ENCODE measurements around the gene PEX5L. TPM values are rescaled to one million over a fixed set of nuclear protein-coding genes. Genes with fewer than 3 reads are reported as not detected.

The PEX5L gene
- total RNA-seq, 2 experiments from 2014 or later = not detected

- H3K9me3 Mint-ChIP-seq = no peaks in the 10 kb centered on the region
- no peak overlapping the region for H3K4me3 Mint-ChIP-seq
- H3K27ac Mint-ChIP-seq = no peak overlapping the region
- no peaks in the 10 kb centered on the region for H3K27me3 Mint-ChIP-seq
- DNase-seq = no peak
- no peaks in the 10 kb centered on the region for H3K36me3 Mint-ChIP-seq
- H3K4me1 Mint-ChIP-seq = no peaks in the 10 kb centered on the region
Measured at GRCh38 chr3:179871782-179872181, 165.0 kb downstream of the PEX5L start.

GRCh38 chr3:179868715-179869114 lies 168.0 kb downstream of the PEX5L start:
- Mint-ChIP-seq H3K4me1 (no peaks in the 10 kb centered on the region), H3K9me3 (no peaks in the 10 kb centered on the region), H3K36me3 (no peaks in the 10 kb centered on the region), H3K4me3 (no peak overlapping the region), H3K27ac (no peak overlapping the region), H3K27me3 (no peaks in the 10 kb centered on the region)
- no peak for DNase-seq

GRCh38 chr3:179867961-179868360 lies 168.8 kb downstream of the PEX5L start:
- no peak for DNase-seq
- Mint-ChIP-seq H3K4me1 (no peaks in the 10 kb centered on the region), H3K4me3 (no peak overlapping the region), H3K27me3 (no peaks in the 10 kb centered on the region), H3K36me3 (no peaks in the 10 kb centered on the region), H3K27ac (no peak overlapping the region), H3K9me3 (no peaks in the 10 kb centered on the region)

DNA sequence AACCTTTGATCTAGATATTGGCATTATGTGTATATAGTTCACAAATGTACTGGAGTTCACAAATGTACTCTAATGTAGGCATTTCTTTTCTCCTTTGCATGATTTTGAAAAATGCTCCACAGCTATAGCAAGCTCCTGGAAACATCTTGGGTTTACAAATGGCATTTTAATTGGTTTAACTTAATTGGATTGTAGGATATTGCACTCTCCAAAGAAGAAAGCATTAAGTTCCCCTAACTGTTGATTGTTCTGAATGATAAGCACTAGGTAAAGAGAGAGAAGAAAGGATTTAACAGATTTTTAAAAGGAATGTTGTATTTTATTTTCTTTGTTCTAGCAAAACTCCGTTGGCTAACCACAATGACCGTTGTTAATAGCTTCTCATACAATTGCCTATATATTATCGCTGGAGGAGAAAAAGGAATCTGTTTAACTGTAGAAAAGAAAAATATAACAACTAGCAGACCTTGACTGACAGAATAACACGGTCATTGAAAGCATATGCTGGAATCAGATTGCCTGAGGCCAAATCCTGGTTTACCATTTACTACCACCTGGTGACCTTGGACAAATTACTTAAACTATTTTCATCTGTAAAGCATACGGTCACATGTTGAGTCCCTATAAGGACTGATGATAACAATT lies 170.8 kb downstream of the PEX5L start:
- Mint-ChIP-seq H3K4me3 (no peak overlapping the region), H3K27me3 (no peaks in the 10 kb centered on the region), H3K4me1 (no peaks in the 10 kb centered on the region), H3K27ac (no peak overlapping the region), H3K9me3 (no peaks in the 10 kb centered on the region), H3K36me3 (no peaks in the 10 kb centered on the region)
- no peak for DNase-seq

- DNase-seq = no peak
- H3K36me3 Mint-ChIP-seq = no peaks in the 10 kb centered on the region
- H3K27me3 Mint-ChIP-seq = no peaks in the 10 kb centered on the region
- no peaks in the 10 kb centered on the region for H3K4me1 Mint-ChIP-seq
- no peaks in the 10 kb centered on the region for H3K9me3 Mint-ChIP-seq
- no peak overlapping the region for H3K4me3 Mint-ChIP-seq
- no peak overlapping the region for H3K27ac Mint-ChIP-seq
Measured at GRCh38 chr3:179861953-179862352, 174.8 kb downstream of the PEX5L start.

GRCh38 chr3:179861292-179861691 lies 175.4 kb downstream of the PEX5L start:
- DNase-seq = no peak
- no peak overlapping the region for H3K4me3 Mint-ChIP-seq
- no peaks in the 10 kb centered on the region for H3K4me1 Mint-ChIP-seq
- H3K27ac Mint-ChIP-seq = no peak overlapping the region
- no peaks in the 10 kb centered on the region for H3K27me3 Mint-ChIP-seq
- no peaks in the 10 kb centered on the region for H3K36me3 Mint-ChIP-seq
- H3K9me3 Mint-ChIP-seq = no peaks in the 10 kb centered on the region

GRCh38 chr3:179860275-179861107 lies 176.2 kb downstream of the PEX5L start:
- no peak overlapping the region for H3K27ac Mint-ChIP-seq
- no peaks in the 10 kb centered on the region for H3K36me3 Mint-ChIP-seq
- no peaks in the 10 kb centered on the region for H3K9me3 Mint-ChIP-seq
- no peak for DNase-seq
- no peaks in the 10 kb centered on the region for H3K4me1 Mint-ChIP-seq
- no peak overlapping the region for H3K4me3 Mint-ChIP-seq
- H3K27me3 Mint-ChIP-seq = no peaks in the 10 kb centered on the region

GRCh38 chr3:179853176-179853575 lies 183.6 kb downstream of the PEX5L start:
- no peaks in the 10 kb centered on the region for H3K36me3 Mint-ChIP-seq
- no peaks in the 10 kb centered on the region for H3K4me1 Mint-ChIP-seq

DNA sequence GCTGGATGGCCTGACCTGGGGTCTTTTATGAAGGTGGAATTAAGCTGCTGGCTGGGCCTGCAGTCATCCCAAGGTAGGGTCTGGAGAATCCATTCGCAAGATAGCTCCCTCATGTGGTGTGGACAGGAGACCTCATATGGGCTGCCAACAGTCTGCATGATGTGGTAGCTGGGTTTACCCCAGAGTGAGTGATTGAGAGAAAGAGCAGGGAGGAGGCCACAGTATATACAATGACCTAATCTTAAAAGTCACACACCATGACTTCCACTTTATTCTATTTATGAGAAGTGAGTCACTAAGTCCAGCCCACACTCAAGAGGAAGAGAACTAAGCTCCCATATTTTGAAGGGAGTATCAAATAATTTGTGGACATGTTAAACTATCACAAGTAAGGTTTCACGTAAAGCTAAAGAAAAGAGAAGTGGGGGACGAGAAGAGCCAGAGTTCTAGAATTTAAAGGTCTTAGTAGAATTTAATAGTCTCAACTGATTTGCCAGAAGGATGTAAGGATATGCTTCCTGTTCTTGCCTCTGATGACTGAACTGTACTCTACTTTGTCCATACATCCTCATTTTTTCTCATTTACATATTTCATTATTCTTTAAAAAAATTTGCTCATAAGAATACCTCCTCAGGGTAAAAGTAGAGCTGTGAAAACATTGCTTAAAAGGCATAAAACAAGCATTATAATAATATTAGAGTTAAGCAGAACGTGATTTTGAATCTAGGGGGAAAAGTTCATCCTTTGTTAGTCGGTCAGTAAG lies 184.4 kb downstream of the PEX5L start:
- Mint-ChIP-seq H3K36me3 (no peaks in the 10 kb centered on the region), H3K9me3 (no peaks in the 10 kb centered on the region), H3K4me3 (no peak overlapping the region), H3K27ac (no peak overlapping the region), H3K4me1 (no peaks in the 10 kb centered on the region), H3K27me3 (no peaks in the 10 kb centered on the region)
- no peak for DNase-seq

More at GRCh38 chr3:179853176-179853575, 183.6 kb downstream of the PEX5L start:
- no peak for DNase-seq
- H3K4me3 Mint-ChIP-seq = no peak overlapping the region
- H3K9me3 Mint-ChIP-seq = no peaks in the 10 kb centered on the region
- no peak overlapping the region for H3K27ac Mint-ChIP-seq
- H3K27me3 Mint-ChIP-seq = no peaks in the 10 kb centered on the region

GRCh38 chr3:179848711-179849110 lies 188.0 kb downstream of the PEX5L start:
- Mint-ChIP-seq H3K4me3 (no peak overlapping the region), H3K36me3 (no peaks in the 10 kb centered on the region), H3K27me3 (no peaks in the 10 kb centered on the region), H3K27ac (no peak overlapping the region), H3K4me1 (no peaks in the 10 kb centered on the region), H3K9me3 (no peaks in the 10 kb centered on the region)
- no peak for DNase-seq

DNA sequence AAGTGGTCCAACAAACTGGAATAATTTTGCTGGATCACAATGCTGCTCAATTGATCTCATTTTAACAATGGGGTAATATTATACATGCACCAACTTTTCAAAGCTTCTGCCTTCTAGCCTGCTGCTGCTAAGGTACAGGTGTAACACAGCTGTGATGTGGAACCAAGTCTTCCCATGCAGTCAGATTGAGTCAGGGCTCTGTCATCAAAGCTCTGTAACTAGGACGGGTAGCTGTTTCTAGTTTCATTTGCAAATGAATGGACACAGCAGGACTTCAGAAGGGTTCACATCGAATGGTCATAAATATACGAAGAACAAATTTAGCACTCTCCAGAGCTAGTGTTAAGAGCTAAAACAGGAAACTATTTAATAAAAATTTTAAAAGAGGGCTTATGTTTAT lies 194.7 kb downstream of the PEX5L start:
- Mint-ChIP-seq H3K4me1 (no peaks in the 10 kb centered on the region), H3K27ac (no peak overlapping the region), H3K4me3 (no peak overlapping the region), H3K36me3 (no peaks in the 10 kb centered on the region), H3K9me3 (no peaks in the 10 kb centered on the region), H3K27me3 (no peaks in the 10 kb centered on the region)
- DNase-seq = no peak

GRCh38 chr3:179840985-179841384 lies 195.8 kb downstream of the PEX5L start:
- H3K36me3 Mint-ChIP-seq = no peaks in the 10 kb centered on the region
- no peak overlapping the region for H3K4me3 Mint-ChIP-seq
- no peak overlapping the region for H3K27ac Mint-ChIP-seq
- no peak for DNase-seq
- no peaks in the 10 kb centered on the region for H3K4me1 Mint-ChIP-seq
- H3K9me3 Mint-ChIP-seq = no peaks in the 10 kb centered on the region
- no peaks in the 10 kb centered on the region for H3K27me3 Mint-ChIP-seq

DNA sequence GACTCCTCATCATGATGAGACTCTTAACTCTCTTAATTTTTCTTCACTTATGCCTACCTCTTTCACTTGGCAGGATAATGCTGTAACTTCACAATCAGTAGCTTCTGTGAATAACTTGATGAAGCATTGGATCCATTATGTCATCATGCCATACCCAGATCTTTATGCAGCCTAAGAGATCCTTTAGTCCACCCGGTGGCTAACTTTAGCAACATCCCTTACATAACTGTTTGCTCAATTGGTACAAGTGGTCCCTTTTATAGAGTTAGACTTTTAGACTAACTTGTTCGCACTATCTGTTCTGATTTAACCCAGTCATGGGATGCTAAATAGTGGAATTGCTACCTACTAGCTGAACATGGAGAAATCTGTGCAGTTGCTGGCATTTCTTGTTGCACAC lies 199.4 kb downstream of the PEX5L start:
- Mint-ChIP-seq H3K36me3 (no peaks in the 10 kb centered on the region), H3K4me1 (no peaks in the 10 kb centered on the region), H3K27me3 (no peaks in the 10 kb centered on the region), H3K9me3 (no peaks in the 10 kb centered on the region), H3K27ac (no peak overlapping the region), H3K4me3 (no peak overlapping the region)
- no peak for DNase-seq

DNA sequence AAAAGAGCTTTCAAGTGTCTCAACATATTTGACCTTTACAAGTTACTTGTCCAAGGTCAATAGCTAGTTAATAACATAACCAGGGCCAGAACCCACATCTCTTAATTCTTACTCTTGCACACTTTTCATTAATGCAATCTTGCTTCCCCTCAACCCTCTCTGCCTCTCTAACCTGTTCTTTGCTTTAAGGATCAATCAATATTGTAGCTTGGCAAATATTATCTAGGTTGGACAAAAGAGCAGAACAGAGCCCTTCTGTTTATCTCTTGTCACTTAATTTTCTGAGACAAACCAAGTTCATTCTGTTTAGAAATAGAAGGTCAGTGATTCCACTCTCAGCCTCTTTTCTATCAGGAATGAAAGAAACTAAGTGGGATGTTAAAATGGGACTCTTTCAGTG lies 203.4 kb downstream of the PEX5L start:
- H3K4me1 Mint-ChIP-seq = no peaks in the 10 kb centered on the region
- H3K4me3 Mint-ChIP-seq = no peak overlapping the region

DNA sequence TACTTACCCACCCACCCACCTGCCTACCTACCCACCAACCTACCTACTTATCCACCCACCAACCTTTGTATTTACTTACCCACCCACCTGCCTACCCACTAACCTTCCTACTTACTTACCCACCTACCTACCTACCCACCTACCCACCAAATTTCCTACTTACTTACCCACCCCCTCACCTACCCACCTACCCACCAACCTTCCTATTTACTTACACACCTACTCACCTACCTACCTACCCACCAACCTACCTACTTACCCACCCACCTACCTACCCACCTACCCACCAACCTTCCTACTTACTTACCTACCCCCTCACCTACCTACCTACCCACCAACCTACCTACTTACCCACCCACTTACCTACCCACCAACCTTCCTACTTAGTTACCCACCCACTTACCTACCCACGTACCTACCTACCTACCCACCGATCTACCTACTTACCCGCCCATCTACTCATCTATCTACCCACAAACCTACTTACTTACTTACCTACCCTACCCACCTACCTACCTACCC lies 204.3 kb downstream of the PEX5L start:
- Mint-ChIP-seq H3K27me3 (no peaks in the 10 kb centered on the region), H3K4me1 (no peaks in the 10 kb centered on the region), H3K36me3 (no peaks in the 10 kb centered on the region), H3K9me3 (no peaks in the 10 kb centered on the region), H3K4me3 (no peak overlapping the region), H3K27ac (no peak overlapping the region)
- no peak for DNase-seq

More for the DNA sequence above, 203.4 kb downstream of the PEX5L start:
- Mint-ChIP-seq H3K27me3 (no peaks in the 10 kb centered on the region), H3K36me3 (no peaks in the 10 kb centered on the region), H3K9me3 (no peaks in the 10 kb centered on the region), H3K27ac (no peak overlapping the region)
- DNase-seq = no peak
